Keratinocyte (primary cell): ENCODE measurements around the gene H1-8. TPM values are rescaled to one million over a fixed set of nuclear protein-coding genes. Genes with fewer than 3 reads are reported as not detected.
A peak's percentile ranks its signal among the peaks of the same experiment; 100 is the strongest.

Experiments used
- DNase-seq: peaks from one replicate; pipeline ENCODE4 v3.0.0-alpha.2; 2011; ENCODE audit warnings: low read depth, missing footprints, low spot score
- FAIRE-seq: peaks from 2 replicates; lab custom pipeline; 2011; peaks lifted over from hg19 to GRCh38; lab: Jason Lieb, UNC
- H2AFZ ChIP-seq: 2 replicates; pipeline ENCODE4 v1.6.0; 2012; ENCODE audit warnings: low read length, control low read depth, inconsistent platforms; ENCODE audit not compliant: control insufficient read depth
- H3K27ac ChIP-seq: 2 replicates; pipeline ENCODE4 v1.5.1; 2011; ENCODE audit warnings: low read length; ENCODE audit not compliant: control insufficient read depth, insufficient read depth
- H3K27me3 ChIP-seq: 3 replicates; pipeline ENCODE4 v1.6.0; 2011; ENCODE audit warnings: low read length; ENCODE audit not compliant: control insufficient read depth, insufficient read depth; ENCODE audit errors: extremely low read depth
- H3K36me3 ChIP-seq, 2 experiments: 2 replicates in 1 of 2; 3 replicates in 1 of 2; pipeline ENCODE4 v1.5.1; 2011; ENCODE audit warnings: low read length in 2 of 2, mild to moderate bottlenecking in 1 of 2; ENCODE audit not compliant: control insufficient read depth in 2 of 2, insufficient read depth in 2 of 2; ENCODE audit errors: extremely low read depth in 1 of 2
- H3K4me1 ChIP-seq: 3 replicates; pipeline ENCODE4 v1.5.1; 2011; ENCODE audit warnings: low read length; ENCODE audit not compliant: control insufficient read depth, insufficient read depth; ENCODE audit errors: extremely low read depth
- H3K4me2 ChIP-seq: 3 replicates; pipeline ENCODE4 v1.6.0; 2011; ENCODE audit warnings: low read depth, low read length; ENCODE audit not compliant: control insufficient read depth, insufficient read depth; ENCODE audit errors: extremely low read depth
- H3K4me3 ChIP-seq, 3 experiments: fragments of 200-600 bp in 1 of 3; sonication (generic) in 1 of 3; 2 replicates in 2 of 3; 3 replicates in 1 of 3; pipeline ENCODE4 v1.5.1; 2011 to 2016; ENCODE audit warnings: low read length in 3 of 3, mild to moderate bottlenecking in 3 of 3, control low read depth in 2 of 3, inconsistent platforms in 1 of 3, low read depth in 1 of 3, mixed read lengths in 1 of 3, mixed run types in 1 of 3, moderate library complexity in 1 of 3; ENCODE audit not compliant: control insufficient read depth in 2 of 3, insufficient read depth in 2 of 3; ENCODE audit errors: extremely low read depth in 1 of 3
- H3K79me2 ChIP-seq: 2 replicates; pipeline ENCODE4 v1.6.0; 2012; ENCODE audit warnings: low read length; ENCODE audit not compliant: control insufficient read depth, insufficient read depth
- H3K9ac ChIP-seq: 3 replicates; pipeline ENCODE4 v1.6.0; 2011; ENCODE audit warnings: low read length; ENCODE audit not compliant: control insufficient read depth, insufficient read depth; ENCODE audit errors: extremely low read depth
- H3K9me1 ChIP-seq: 3 replicates; pipeline ENCODE4 v1.6.0; 2011; ENCODE audit warnings: low read length; ENCODE audit not compliant: control insufficient read depth, insufficient read depth; ENCODE audit errors: extremely low read depth
- H3K9me3 ChIP-seq: 2 replicates; pipeline ENCODE4 v1.5.1; 2012; ENCODE audit warnings: low read depth, low read length; ENCODE audit not compliant: control insufficient read depth
- H4K20me1 ChIP-seq: 3 replicates; pipeline ENCODE4 v1.6.0; 2011; ENCODE audit warnings: low read length; ENCODE audit not compliant: control insufficient read depth, insufficient read depth; ENCODE audit errors: extremely low read depth
- EZH2 ChIP-seq: IDR thresholded peaks from one replicate; pipeline ENCODE4 v1.6.1; 2012; ENCODE audit warnings: inconsistent platforms, mild to moderate bottlenecking, low read length, moderate library complexity
- dilution Hi-C: fragments of 300-500 bp; cut with MboI; formaldehyde crosslinking; loops from one replicate; pipeline ENCODE4 v1.7.0; 2020; ENCODE audit warnings: low sequenced_read_pairs; ENCODE audit not compliant: extremely low pct_ligation_motif_present
- polyA plus RNA-seq, 5 experiments: library from polyadenylated mRNA; depleted of rRNA in 3 of 5; stranded (reverse) in 3 of 5; stranded (forward) in 1 of 5; unstranded in 1 of 5; fragments of >200 nt; gene quantifications; 1 replicate in 1 of 5; 2 replicates in 3 of 5; 3 replicates in 1 of 5; pipeline versions ENCODE4 v1.2.1 to v1.2.3, GENCODE V29; 2011 to 2012; ENCODE audit warnings: missing spikeins in 2 of 5, low read depth in 1 of 5, low replicate concordance in 1 of 5
- TF ChIP-seq, protein P1 (sequence below), 3 experiments: IDR thresholded peaks in 1 of 3; conservative IDR thresholded peaks in 1 of 3; optimal IDR thresholded peaks in 1 of 3; 2 replicates in 2 of 3; 3 replicates in 1 of 3; pipeline versions ENCODE3 to v1.5.1; 2011; ENCODE audit warnings: low read length in 3 of 3, mild to moderate bottlenecking in 3 of 3, moderate library complexity in 2 of 3, control low read depth in 1 of 3, inconsistent platforms in 1 of 3; ENCODE audit not compliant: insufficient read depth in 2 of 3; ENCODE audit errors: extremely low read depth in 1 of 3

H1-8 gene
- polyA plus RNA-seq, 1 donor (not counting 4 experiments of a cell fraction or from before 2014, with no cell fraction given), result not detected

DNA sequence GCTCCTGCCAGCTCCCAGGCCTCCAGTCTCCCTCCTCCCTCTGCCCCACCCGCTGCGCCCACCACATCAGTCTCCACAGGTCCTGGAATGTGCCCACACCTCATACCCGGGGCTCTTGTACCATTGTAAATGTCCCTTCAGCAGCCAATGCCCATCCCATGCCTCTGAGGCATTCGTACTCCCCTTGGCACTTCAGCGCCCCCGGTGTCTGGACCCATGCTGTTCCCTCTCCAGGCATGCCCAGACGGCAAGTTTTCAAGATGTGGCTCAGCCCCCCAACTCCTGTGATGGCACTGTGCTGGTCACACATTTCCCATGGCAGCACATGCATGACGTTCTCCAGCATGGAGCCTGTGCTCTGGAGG lies 50.2 kb downstream of the H1-8 start:
- H3K79me2 ChIP-seq, result no peaks in the 10 kb centered on the region
- no peak overlapping the region for H2AFZ ChIP-seq
- FAIRE-seq, result no peak
- H3K36me3 ChIP-seq, result no peaks in the 10 kb centered on the region
- H3K27me3 ChIP-seq, result no peaks in the 10 kb centered on the region
- no peak overlapping the region for H3K4me3 ChIP-seq
- H3K4me2 ChIP-seq, result no peak overlapping the region
- no peak for DNase-seq
- no peak overlapping the region for H3K9ac ChIP-seq
- dilution Hi-C loops, result no loop called here
- H3K9me1 ChIP-seq, result no peaks in the 10 kb centered on the region
- H3K9me3 ChIP-seq, result no peaks in the 10 kb centered on the region
- no peak overlapping the region for H3K27ac ChIP-seq
- TF ChIP-seq, protein P1, sequence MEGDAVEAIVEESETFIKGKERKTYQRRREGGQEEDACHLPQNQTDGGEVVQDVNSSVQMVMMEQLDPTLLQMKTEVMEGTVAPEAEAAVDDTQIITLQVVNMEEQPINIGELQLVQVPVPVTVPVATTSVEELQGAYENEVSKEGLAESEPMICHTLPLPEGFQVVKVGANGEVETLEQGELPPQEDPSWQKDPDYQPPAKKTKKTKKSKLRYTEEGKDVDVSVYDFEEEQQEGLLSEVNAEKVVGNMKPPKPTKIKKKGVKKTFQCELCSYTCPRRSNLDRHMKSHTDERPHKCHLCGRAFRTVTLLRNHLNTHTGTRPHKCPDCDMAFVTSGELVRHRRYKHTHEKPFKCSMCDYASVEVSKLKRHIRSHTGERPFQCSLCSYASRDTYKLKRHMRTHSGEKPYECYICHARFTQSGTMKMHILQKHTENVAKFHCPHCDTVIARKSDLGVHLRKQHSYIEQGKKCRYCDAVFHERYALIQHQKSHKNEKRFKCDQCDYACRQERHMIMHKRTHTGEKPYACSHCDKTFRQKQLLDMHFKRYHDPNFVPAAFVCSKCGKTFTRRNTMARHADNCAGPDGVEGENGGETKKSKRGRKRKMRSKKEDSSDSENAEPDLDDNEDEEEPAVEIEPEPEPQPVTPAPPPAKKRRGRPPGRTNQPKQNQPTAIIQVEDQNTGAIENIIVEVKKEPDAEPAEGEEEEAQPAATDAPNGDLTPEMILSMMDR (optimal IDR thresholded peaks at IDR 0.05 in 1 of 3, IDR thresholded peaks at IDR 0.05 in 1 of 3, conservative IDR thresholded peaks at IDR 0.05 in 1 of 3; ENCODE audit: extremely low read depth in 1 of 3, insufficient read depth in 2 of 3, low read length in 3 of 3), result peak in 1 of 3 experiments; percentile 11
- no peak for TF ChIP-seq EZH2
- no peaks in the 10 kb centered on the region for H3K4me1 ChIP-seq
- no peaks in the 10 kb centered on the region for H4K20me1 ChIP-seq

DNA sequence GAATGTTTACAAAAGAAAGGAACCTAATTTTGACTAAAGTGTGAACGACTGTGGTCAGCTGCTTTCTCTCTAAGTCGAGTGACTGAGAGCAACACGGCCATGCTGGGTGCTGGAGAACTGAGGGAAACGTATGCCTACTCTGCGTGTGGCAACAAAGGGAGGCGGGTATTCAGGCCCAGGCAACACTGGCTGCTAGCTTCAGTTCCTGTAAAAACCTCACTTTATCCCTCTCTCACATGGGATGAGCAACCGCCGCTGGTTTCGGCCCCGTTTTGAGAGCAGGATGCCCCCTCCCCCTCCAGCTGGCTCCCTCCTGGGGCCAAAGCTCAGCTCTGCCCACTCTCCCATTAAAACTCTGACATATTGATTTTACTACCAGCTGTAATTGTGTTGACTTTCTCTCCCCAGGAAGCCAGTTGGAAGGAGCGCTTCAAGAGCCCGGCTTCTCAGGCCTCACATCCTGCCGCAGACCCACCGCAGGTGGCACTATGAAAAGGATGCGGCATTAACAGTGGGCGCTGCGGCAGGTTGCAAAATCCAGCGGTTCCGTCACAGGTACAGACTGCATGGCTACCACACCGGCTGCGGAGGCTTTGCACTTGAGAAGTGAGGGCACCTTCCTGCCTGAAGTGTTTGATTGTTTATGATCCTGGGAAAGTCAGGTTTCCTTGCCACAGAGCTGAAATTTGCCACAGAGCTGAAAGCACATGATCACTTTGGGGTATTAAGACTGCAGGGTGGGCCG lies 50.8 kb downstream of the H1-8 start:
- Histone ChIP-seq H3K4me1 (no peaks in the 10 kb centered on the region), H2AFZ (no peak overlapping the region), H3K27ac (no peak overlapping the region)

More for the DNA sequence above, 50.8 kb downstream of the H1-8 start:
- Histone ChIP-seq H3K9ac (no peak overlapping the region), H3K4me3 (no peak overlapping the region), H3K27me3 (no peaks in the 10 kb centered on the region), H3K4me2 (no peak overlapping the region), H3K79me2 (no peaks in the 10 kb centered on the region), H4K20me1 (no peaks in the 10 kb centered on the region), H3K9me3 (no peaks in the 10 kb centered on the region), H3K9me1 (no peaks in the 10 kb centered on the region), H3K36me3 (no peaks in the 10 kb centered on the region)
- DNase-seq (no peak), FAIRE-seq (no peak)
- dilution Hi-C loops, result no loop called here
- TF ChIP-seq, protein P1 (optimal IDR thresholded peaks at IDR 0.05 in 1 of 3, IDR thresholded peaks at IDR 0.05 in 1 of 3, conservative IDR thresholded peaks at IDR 0.05 in 1 of 3; ENCODE audit: extremely low read depth in 1 of 3, insufficient read depth in 2 of 3, low read length in 3 of 3), result no peak
- TF ChIP-seq EZH2, result no peak
